ENCODE results near the gene PVALEF.
"Not testable (repeated sequence)": the region's sequence is repeated elsewhere in the genome, so short reads cannot be mapped to it uniquely, and the experiment has no call there.

The PVALEF gene

DNA sequence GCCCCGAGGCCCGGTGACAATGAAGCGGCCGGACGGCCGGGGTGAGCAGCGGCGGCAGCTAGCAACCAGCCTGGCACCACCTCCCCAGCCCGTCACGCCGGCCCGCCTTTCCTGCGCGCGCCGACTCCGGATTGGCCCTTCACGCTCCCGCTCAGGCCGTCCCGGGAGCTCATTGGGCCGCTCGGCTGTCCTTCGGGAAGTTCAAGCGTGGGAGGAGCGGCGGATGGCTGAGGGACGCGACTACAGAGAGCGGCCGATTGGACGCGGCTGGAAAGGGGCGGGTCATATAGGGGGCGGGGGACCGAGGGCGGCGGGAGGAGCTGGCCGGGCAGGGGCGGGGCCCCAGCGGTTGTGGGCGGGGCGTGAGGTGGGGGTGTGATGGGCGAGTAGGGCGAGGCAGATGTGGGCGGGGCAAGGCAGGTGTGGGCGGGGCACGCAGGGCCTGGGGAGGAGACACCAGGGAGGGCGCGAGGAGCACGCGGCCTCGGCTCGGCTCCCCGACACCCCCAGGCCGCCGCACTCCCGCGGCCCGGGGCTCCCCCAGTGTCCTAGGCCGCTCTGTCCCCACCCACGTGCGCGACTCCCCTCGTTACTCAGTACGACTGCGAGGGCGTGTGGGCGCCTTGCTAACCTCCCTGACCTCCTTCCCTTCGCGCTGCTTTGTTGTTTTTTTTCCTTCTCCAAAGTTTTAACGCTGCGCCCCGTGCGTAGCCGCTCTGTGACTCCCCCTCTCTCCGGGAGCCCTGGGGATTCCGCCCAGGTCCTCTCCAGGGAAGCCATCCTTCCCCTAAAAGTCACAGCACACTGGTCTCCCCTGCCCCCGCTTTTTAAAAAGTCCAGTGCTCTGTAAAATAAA, 57.8 kb downstream of the PVALEF start, which contains the start of gene CEP131:
CEP131 (minus strand) TSS at position 60 of the 856 bp plus-strand sequence. CDS start 2,909 bp downstream, outside the sequence.
- H3K4me3 ChIP-seq (ENCODE audit: low read depth, low read length) = peak within 1 kb of the TSS; percentile 81
- TF ChIP-seq, protein P1, sequence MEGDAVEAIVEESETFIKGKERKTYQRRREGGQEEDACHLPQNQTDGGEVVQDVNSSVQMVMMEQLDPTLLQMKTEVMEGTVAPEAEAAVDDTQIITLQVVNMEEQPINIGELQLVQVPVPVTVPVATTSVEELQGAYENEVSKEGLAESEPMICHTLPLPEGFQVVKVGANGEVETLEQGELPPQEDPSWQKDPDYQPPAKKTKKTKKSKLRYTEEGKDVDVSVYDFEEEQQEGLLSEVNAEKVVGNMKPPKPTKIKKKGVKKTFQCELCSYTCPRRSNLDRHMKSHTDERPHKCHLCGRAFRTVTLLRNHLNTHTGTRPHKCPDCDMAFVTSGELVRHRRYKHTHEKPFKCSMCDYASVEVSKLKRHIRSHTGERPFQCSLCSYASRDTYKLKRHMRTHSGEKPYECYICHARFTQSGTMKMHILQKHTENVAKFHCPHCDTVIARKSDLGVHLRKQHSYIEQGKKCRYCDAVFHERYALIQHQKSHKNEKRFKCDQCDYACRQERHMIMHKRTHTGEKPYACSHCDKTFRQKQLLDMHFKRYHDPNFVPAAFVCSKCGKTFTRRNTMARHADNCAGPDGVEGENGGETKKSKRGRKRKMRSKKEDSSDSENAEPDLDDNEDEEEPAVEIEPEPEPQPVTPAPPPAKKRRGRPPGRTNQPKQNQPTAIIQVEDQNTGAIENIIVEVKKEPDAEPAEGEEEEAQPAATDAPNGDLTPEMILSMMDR (IDR thresholded peaks at IDR 0.05; ENCODE audit: low read depth, low read length) = no peak

- TF ChIP-seq, protein P1 (IDR thresholded peaks at IDR 0.05; ENCODE audit: low read depth, low read length) = no peak
- H3K4me3 ChIP-seq (ENCODE audit: low read depth, low read length) = peak overlapping the region; percentile 52
These were observed 58.4 kb downstream of the PVALEF start for GRCh38 chr17:81223762-81224130.

GRCh38 chr17:81227630-81228029, 62.3 kb downstream of the PVALEF start:
- H3K4me3 ChIP-seq (ENCODE audit: low read depth, low read length) = not testable (repeated sequence)

- no peak overlapping the region for H3K4me3 ChIP-seq (ENCODE audit: low read depth, low read length)
- TF ChIP-seq, protein P1 (IDR thresholded peaks at IDR 0.05; ENCODE audit: low read depth, low read length) = no peak
These were observed 63.1 kb downstream of the PVALEF start for GRCh38 chr17:81228420-81228819.

DNA sequence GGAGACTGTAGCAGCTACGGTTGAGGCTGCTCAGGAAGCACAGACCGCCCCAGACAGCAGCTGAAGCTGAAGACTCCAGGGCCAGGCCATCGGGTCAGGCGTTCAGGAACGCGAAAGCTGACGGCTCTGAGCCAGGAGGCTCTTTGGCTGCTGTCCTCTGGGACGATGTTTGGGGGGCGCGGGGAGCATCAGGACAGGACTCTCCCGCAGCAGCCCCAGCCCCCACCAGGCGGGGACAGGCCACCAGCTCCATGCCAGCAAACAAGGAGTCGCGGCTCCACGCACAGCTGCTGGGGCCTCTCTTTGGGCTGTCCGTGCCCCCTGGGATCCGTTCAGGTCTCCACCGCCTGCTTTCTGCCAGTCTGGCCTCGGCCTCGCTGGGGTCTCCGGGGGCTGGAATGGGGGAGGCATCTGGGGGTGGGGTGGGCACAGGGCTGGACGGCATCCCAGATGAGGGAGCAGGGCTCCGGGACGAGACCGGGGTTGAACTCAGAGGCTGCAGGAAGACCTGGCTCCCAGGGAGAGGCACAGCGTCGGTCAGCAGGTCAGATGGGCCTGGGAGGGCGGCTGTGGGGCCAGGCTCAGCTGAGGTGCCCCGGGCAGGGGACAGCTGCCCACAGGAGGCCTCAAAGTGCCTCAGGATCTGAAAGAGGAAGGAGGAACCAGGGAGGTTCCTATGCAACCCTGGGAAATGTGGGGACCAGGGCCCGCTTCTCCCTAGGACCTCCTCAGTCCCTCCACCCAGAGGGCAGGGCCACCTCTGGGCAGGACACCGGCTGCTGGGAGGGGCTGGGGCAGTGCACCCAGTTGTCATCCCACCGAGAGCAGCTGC, 63.7 kb downstream of the PVALEF start:
- H3K4me3 ChIP-seq (ENCODE audit: low read depth, low read length) = no peak overlapping the region
- TF ChIP-seq, protein P1 (IDR thresholded peaks at IDR 0.05; ENCODE audit: low read depth, low read length) = no peak

GRCh38 chr17:81229666-81229920, 64.3 kb downstream of the PVALEF start:
- TF ChIP-seq, protein P1 (IDR thresholded peaks at IDR 0.05; ENCODE audit: low read depth, low read length) = no peak
- no peak overlapping the region for H3K4me3 ChIP-seq (ENCODE audit: low read depth, low read length)

GRCh38 chr17:81230043-81230820, 64.9 kb downstream of the PVALEF start:
- no peak overlapping the region for H3K4me3 ChIP-seq (ENCODE audit: low read depth, low read length)
- TF ChIP-seq, protein P1 (IDR thresholded peaks at IDR 0.05; ENCODE audit: low read depth, low read length) = 0 out of 2 replicates have a peak, but pooled peaks have one; percentile 13

Data from WI38 (cell line).